GM12878 (cell line): ENCODE data around the gene CYP2A7. TPM values are rescaled to one million over a fixed set of nuclear protein-coding genes. Genes with fewer than 3 reads are reported as not detected.
"Not testable (repeated sequence)": the region's sequence is repeated elsewhere in the genome, so short reads cannot be mapped to it uniquely, and the experiment has no call there.

Experiments used
- ATAC-seq: fragments of 200-7000 bp; cut with Tn5 transposase; 3 replicates; pipeline ENCODE4 v1.9.1; 2020; ENCODE audit warnings: mild to moderate bottlenecking, moderate library complexity
- BruUV-seq: library from RNA; stranded (reverse); fragments of 400-500 nt; replicated peaks from 2 replicates; lab custom pipeline; 2021; lab: Mats Ljungman, UMichigan
- CTCF ChIA-PET: fragments of 300-600 bp; sonication (Branson Sonifier 250); formaldehyde crosslinking; extraction: SDS; loops from one replicate; lab custom pipeline; 2021; ENCODE audit warnings: inconsistent platforms; lab: Yijun Ruan, JAX
- POLR2A ChIA-PET: fragments of 350-600 bp; formaldehyde crosslinking; extraction: SDS; loops from one replicate; lab custom pipeline; 2021; ENCODE audit warnings: inconsistent platforms; lab: Charles Lee
- RAD21 ChIA-PET: fragments of 300-600 bp; sonication (Branson Sonifier 250); formaldehyde crosslinking; loops from one replicate; lab custom pipeline; 2023; ENCODE audit warnings: antibody characterized with exemption; ENCODE audit not compliant: unreplicated experiment; lab: Charles Lee
- SMC1A ChIA-PET: fragments of 300-600 bp; sonication (Branson Sonifier 250); formaldehyde crosslinking; loops from one replicate; lab custom pipeline; 2023; ENCODE audit not compliant: unreplicated experiment, uncharacterized antibody; lab: Charles Lee
- DNase-seq: peaks from one replicate; pipeline ENCODE4 v3.0.0-alpha.2; 2011; ENCODE audit warnings: low read depth, low spot score
- FAIRE-seq: peaks from 3 replicates; lab custom pipeline; 2011; peaks lifted over from hg19 to GRCh38; lab: Jason Lieb, UNC
- H2AFZ ChIP-seq: 2 replicates; pipeline ENCODE4 v1.6.0; 2011; ENCODE audit warnings: low read depth, low read length, control low read depth; ENCODE audit not compliant: control insufficient read depth
- H3K27ac ChIP-seq: 2 replicates; pipeline ENCODE4 v1.5.1; 2011; ENCODE audit warnings: control low read depth; ENCODE audit not compliant: control insufficient read depth, insufficient read depth
- H3K27me3 ChIP-seq, 2 experiments: replicated peaks in 1 of 2; 2 replicates each; pipeline versions ENCODE4 v1.6.0 to v1.6.1; 2011; ENCODE audit warnings: low read length in 1 of 2; ENCODE audit not compliant: control insufficient read depth in 2 of 2, insufficient read depth in 2 of 2
- H3K36me3 ChIP-seq, 2 experiments: 2 replicates each; pipeline ENCODE4 v1.5.1; 2011; ENCODE audit warnings: low read length in 1 of 2; ENCODE audit not compliant: control insufficient read depth in 2 of 2, insufficient read depth in 2 of 2
- H3K4me1 ChIP-seq: 2 replicates; pipeline ENCODE4 v1.6.1; 2011; ENCODE audit warnings: mild to moderate bottlenecking, low read length, moderate library complexity, mixed read lengths; ENCODE audit not compliant: control insufficient read depth, insufficient read depth
- H3K4me2 ChIP-seq: 2 replicates; pipeline ENCODE4 v1.6.0; 2011; ENCODE audit warnings: control low read depth; ENCODE audit not compliant: control insufficient read depth, insufficient read depth
- H3K4me3 ChIP-seq: fragments of 200-600 bp; sonication (generic); 2 replicates; pipeline ENCODE4 v1.5.1; 2016
- H3K79me2 ChIP-seq: 2 replicates; pipeline ENCODE4 v1.6.0; 2011; ENCODE audit warnings: low read length; ENCODE audit not compliant: control insufficient read depth, insufficient read depth
- H3K9ac ChIP-seq: 2 replicates; pipeline ENCODE4 v1.8.0; 2011; ENCODE audit warnings: low read length, control low read depth, mixed read lengths; ENCODE audit not compliant: control insufficient read depth, insufficient read depth
- H3K9me3 ChIP-seq: replicated peaks from 3 replicates; pipeline ENCODE4 v1.5.1; 2011; ENCODE audit warnings: mild to moderate bottlenecking, low read length; ENCODE audit not compliant: control insufficient read depth, insufficient read depth
- H4K20me1 ChIP-seq: 2 replicates; pipeline ENCODE4 v1.6.0; 2011; ENCODE audit not compliant: control insufficient read depth, insufficient read depth
- CHD1 ChIP-seq: IDR thresholded peaks from 2 replicates; pipeline ENCODE4 v1.6.1; 2012; ENCODE audit warnings: low read depth, low read length, improper control_type of control experiment
- IKZF2 ChIP-seq, 2 experiments: fragments of 450-650 bp; IDR thresholded peaks; 2 replicates each; pipeline ENCODE4 v1.6.1; 2017; ENCODE audit warnings: mild to moderate bottlenecking in 2 of 2, moderate library complexity in 2 of 2
- MTA2 ChIP-seq: fragments of 450-650 bp; IDR thresholded peaks from 2 replicates; pipeline ENCODE4 v1.6.1; 2016; ENCODE audit warnings: low read depth, mild to moderate bottlenecking, moderate library complexity
- NBN ChIP-seq: fragments of 450-650 bp; IDR thresholded peaks from 2 replicates; pipeline ENCODE4 v1.6.1; 2016
- SP1 ChIP-seq: IDR thresholded peaks from one replicate; pipeline ENCODE4 v1.6.1; 2011; ENCODE audit warnings: low read depth, low read length
- SREBF1 ChIP-seq: IDR thresholded peaks from 2 replicates; pipeline ENCODE4 v1.6.1; 2012; ENCODE audit warnings: mild to moderate bottlenecking, low read length
- ZNF622 ChIP-seq: fragments of 450-650 bp; IDR thresholded peaks from 2 replicates; pipeline ENCODE4 v1.6.1; 2017; ENCODE audit warnings: mild to moderate bottlenecking, inconsistent platforms
- WGBS: methylation state at CpG from one replicate; pipeline ENCODE4 v1.1.6; 2016; ENCODE audit warnings: low lambda C conversion rate; ENCODE audit not compliant: insufficient replicate concordance, insufficient coverage; ENCODE audit errors: missing lambda C conversion rate; 5-methylcytosine and 5-hydroxymethylcytosine counted together
- in situ Hi-C: fragments of 300-500 bp; cut with MboI; formaldehyde crosslinking; loops from 9 replicates; pipeline ENCODE4 v1.14.3; 2018; ENCODE audit warnings: mixed read lengths
- intact Hi-C: fragments of 100-400 bp; cut with micrococcal nuclease; formaldehyde crosslinking; loops from one replicate; pipeline ENCODE4 v1.14.2; 2022; ENCODE audit not compliant: unreplicated experiment
- polyA plus RNA-seq, 11 experiments: library from polyadenylated mRNA; depleted of rRNA in 4 of 11; unstranded in 6 of 11; stranded (reverse) in 5 of 11; fragments of >200 nt; fragmentation: Nextera tagmentation in 4 of 11; fragmentation: Illumina TruSeq in 1 of 11; extraction: Ambion mirVana in 4 of 11; extraction: Trizol in 1 of 11; gene quantifications; 1 replicate in 1 of 11; 2 replicates in 10 of 11; pipeline versions ENCODE4 v1.2.1 to v1.2.3, GENCODE V29; 2011 to 2016; ENCODE audit warnings: inconsistent platforms in 2 of 11, missing spikeins in 2 of 11, low read depth in 1 of 11
- total RNA-seq, 4 experiments: library from RNA; depleted of rRNA in 3 of 4; stranded (reverse); fragments of >200 nt in 3 of 4; fragmentation: Illumina TruSeq in 1 of 4; extraction: Trizol in 1 of 4; gene quantifications; 2 replicates each; pipeline versions ENCODE4 v1.2.1 to v1.2.3, GENCODE V29; 2013 to 2021

CYP2A7 gene
- total and polyA plus RNA-seq, 10 of the 15 experiments (the other 5 are each of a cell fraction or from before 2014, with no cell fraction given): not detected

DNA sequence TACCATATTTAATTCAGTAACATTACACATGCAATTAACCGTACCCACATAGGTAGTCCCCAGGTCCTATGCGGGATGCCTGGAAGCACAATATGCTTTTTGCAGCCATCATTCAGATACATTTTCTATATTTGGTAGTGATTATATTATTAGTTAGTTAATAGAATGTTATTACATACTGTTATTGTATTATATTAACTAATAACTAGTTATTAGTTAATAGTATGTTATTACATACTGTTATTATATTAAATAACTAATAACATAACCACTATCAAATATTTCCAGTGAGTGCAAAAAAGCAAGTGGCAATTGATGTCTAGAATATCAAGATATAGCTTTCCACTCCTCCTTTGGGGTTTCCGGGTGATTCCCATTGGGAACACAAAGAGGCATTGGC lies 45.5 kb upstream of the CYP2A7 start (continued):
- TF ChIP-seq SP1: no peak

GRCh38 chr19:40926276-40926675 lies 44.2 kb upstream of the CYP2A7 start:
- H3K4me2 ChIP-seq, SMC1A ChIA-PET, H3K27ac ChIP-seq, POLR2A ChIA-PET, RAD21 ChIA-PET, ATAC-seq, H4K20me1 ChIP-seq, H3K9ac ChIP-seq, DNase-seq, FAIRE-seq, intact Hi-C loops, H3K4me3 ChIP-seq, H3K36me3 ChIP-seq, in situ Hi-C loops, H3K79me2 ChIP-seq, H3K4me1 ChIP-seq, H3K27me3 ChIP-seq, CTCF ChIA-PET, BruUV-seq, H2AFZ ChIP-seq, H3K9me3 ChIP-seq: not testable (repeated sequence)
- 0% methylated on average over 1 of the region's 1 CpG for WGBS

DNA sequence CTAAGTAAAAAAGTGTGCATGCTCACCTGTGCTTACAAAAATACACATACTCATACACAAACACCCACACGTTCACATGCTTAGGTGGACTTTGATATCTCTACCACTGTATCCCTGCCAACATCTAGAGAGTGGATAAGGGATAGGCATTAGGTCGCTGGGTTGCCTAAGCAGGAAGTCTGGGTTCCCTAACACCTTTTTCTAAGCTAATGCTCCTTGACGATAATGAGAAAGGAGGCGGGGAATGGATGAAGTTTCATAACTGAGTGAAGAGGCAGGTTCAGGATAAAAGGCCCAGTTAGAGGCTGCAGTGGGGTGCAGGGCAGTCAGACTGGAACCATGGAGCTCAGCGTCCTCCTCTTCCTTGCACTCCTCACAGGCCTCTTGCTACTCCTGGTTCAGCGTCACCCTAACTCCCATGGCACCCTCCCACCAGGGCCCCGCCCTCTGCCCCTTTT lies 41.9 kb upstream of the CYP2A7 start:
- ChIA-PET SMC1A (no interaction called here), RAD21 (no interaction called here), CTCF (no interaction called here), POLR2A (no interaction called here)
- Histone ChIP-seq H3K27me3 (peaks cover 0 to 1% of the 10 kb centered on the region in 2 experiments; a peak in 1 of 4 replicates), H2AFZ (no peak overlapping the region), H3K9ac (no peak overlapping the region), H3K79me2 (no peaks in the 10 kb centered on the region), H3K4me3 (no peak overlapping the region), H3K4me2 (no peak overlapping the region), H3K9me3 (no peaks in the 10 kb centered on the region; the same call in 2 of the 3 replicates), H3K4me1 (no peaks in the 10 kb centered on the region), H3K36me3 (no peaks in the 10 kb centered on the region), H4K20me1 (no peaks in the 10 kb centered on the region), H3K27ac (no peak overlapping the region)
- FAIRE-seq (no peak), DNase-seq (no peak), ATAC-seq (no peak)
- intact Hi-C loops: no loop called here
- TF ChIP-seq MTA2: no peak
- no peak for TF ChIP-seq CHD1
- no peak for TF ChIP-seq IKZF2 (IDR thresholded peaks at IDR 0.05)
- TF ChIP-seq NBN: no peak
- no peak for TF ChIP-seq ZNF622
- no peak for TF ChIP-seq SREBF1
- 22% methylated on average over 7 of the region's 7 CpGs for WGBS
- no TSS peak for BruUV-seq
- in situ Hi-C loops: no loop called here

GRCh38 chr19:40922237-40923160 lies 40.5 kb upstream of the CYP2A7 start:
- H3K4me1 ChIP-seq, H3K4me2 ChIP-seq, BruUV-seq, H3K79me2 ChIP-seq, H4K20me1 ChIP-seq, H3K9ac ChIP-seq, H2AFZ ChIP-seq, POLR2A ChIA-PET, SMC1A ChIA-PET, H3K36me3 ChIP-seq, intact Hi-C loops, FAIRE-seq, CTCF ChIA-PET, H3K27ac ChIP-seq, H3K9me3 ChIP-seq, ATAC-seq, in situ Hi-C loops, H3K27me3 ChIP-seq, H3K4me3 ChIP-seq, DNase-seq, RAD21 ChIA-PET: not testable (repeated sequence)
- WGBS: 58% methylated on average over 11 of the region's 11 CpGs
